COLO668 (cell line): ENCODE data around the gene CEBPE.

ENCODE experiments used
- DNase-seq: peaks from one replicate; lab custom pipeline; 2025; ENCODE audit not compliant: unreplicated experiment; lab: John Stamatoyannopoulos, UW

CEBPE gene

GRCh38 chr14:23145794-23146350 lies 26.8 kb upstream of the CEBPE start:
- DNase-seq = no peak

- no peak for DNase-seq
Observed at GRCh38 chr14:23143911-23144310, 24.9 kb upstream of the CEBPE start.

- no peak for DNase-seq
Observed at GRCh38 chr14:23142826-23143225, 23.8 kb upstream of the CEBPE start.

- no peak for DNase-seq
Observed at GRCh38 chr14:23141706-23142444, 22.8 kb upstream of the CEBPE start.

DNA sequence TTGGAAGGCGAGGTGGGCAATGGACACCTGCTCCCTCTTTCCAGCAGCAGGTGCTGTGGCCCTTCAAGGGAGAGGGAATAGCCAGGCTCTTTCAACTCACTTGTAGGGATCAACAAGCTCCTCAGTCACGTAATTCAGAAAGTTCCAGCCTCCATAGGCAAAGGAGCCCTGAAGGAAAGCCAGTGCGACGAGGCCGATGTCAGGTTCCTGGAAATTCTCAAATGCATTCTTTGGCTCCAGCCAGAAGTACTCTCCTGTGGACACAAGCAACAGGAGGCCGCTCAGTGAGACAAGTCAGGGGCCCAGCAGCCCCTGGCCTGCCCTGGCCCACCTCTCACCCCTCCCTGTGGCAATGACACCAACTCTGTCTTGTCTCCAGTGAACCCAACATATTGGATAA lies 21.3 kb upstream of the CEBPE start:
- DNase-seq = no peak

DNA sequence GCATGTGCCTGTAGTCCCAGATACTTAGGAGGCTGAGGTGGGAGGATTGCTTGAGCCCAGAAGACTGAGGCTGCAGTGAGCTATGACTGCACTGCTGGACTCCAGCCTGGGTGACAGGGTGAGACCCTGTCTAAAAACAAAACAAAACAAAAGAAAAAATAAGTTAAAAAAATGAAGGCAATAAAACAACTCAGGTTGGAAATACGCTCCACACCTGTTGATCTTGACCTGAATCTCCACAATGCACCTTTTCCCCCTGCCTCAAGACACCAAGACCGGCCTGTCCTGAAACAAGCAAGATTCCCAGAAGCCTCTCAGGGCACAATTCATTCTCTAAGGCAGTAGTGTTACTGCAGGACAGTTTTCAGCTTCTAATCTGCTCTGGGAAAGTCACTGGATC lies 20.8 kb upstream of the CEBPE start:
- DNase-seq = no peak

GRCh38 chr14:23137813-23138535 lies 18.9 kb upstream of the CEBPE start:
- DNase-seq = no peak

- no peak for DNase-seq
Observed at GRCh38 chr14:23137192-23137812, 18.2 kb upstream of the CEBPE start.

- DNase-seq = no peak
Observed at GRCh38 chr14:23136566-23137133, 17.6 kb upstream of the CEBPE start.

- no peak for DNase-seq
Observed at GRCh38 chr14:23132970-23133369, 13.9 kb upstream of the CEBPE start.

- no peak for DNase-seq
Observed at GRCh38 chr14:23131482-23131881, 12.4 kb upstream of the CEBPE start.

GRCh38 chr14:23130871-23131270 lies 11.8 kb upstream of the CEBPE start:
- DNase-seq = no peak

- no peak for DNase-seq
Observed at GRCh38 chr14:23129759-23130316, 10.8 kb upstream of the CEBPE start.

- no peak for DNase-seq
Observed at GRCh38 chr14:23128969-23129758, 10.1 kb upstream of the CEBPE start.

GRCh38 chr14:23127861-23128260 lies 8.8 kb upstream of the CEBPE start:
- DNase-seq = no peak

GRCh38 chr14:23126548-23127278 lies 7.7 kb upstream of the CEBPE start:
- no peak for DNase-seq

DNA sequence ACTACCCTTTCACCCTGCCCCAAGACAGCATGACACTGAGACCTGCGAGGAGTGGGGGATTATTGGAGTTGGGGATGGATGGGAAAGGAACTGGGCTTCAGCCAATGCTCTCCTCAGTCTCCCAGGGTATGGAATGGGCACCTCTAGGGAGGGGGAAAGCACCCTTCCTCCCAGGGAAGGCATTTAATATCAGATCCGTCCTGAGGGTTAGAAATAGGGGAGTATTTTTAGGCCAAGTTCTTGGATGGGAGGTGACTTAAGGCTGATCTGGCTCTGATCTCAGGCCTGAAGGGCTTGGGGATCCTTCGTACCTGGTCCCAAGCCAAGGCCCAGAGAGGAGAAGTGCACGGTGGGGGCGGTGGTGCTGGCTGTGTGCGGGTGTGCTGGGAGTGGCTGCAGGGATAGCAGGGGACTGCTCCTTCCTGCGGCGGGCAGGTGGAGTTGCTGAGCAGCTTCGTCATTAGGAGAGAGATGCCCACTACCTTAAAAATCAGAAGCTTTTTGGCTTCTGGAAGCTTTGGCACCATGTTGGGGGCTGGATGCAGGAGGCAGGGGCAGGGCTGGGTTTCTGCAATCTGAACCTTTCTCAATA lies 7.0 kb upstream of the CEBPE start:
- DNase-seq = no peak

DNA sequence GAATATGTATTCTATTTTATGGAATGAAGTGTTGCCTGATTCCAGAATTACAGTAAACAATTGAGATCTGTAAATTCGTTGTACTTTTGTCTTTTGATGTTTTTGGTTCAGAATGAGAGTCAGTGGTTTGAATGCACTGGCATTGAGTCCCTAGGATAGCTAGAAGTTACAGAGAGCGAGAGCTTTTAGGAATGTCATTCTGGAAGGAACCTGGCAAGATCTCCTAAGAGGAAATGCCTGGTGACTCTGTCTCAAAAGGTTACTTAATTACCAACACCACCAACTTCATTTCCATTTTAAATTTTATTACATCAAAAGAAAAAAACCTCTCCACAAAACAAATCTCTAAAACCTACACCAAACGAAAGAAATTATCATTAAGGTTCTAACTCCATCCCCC lies 6.0 kb upstream of the CEBPE start:
- no peak for DNase-seq

GRCh38 chr14:23124337-23124954 lies 5.4 kb upstream of the CEBPE start:
- DNase-seq = no peak
